GM10248 (cell line): ENCODE measurements around the gene MLLT10.

Source experiments
- CTCF ChIA-PET: fragments of 300-600 bp; sonication (Branson Sonifier 250); formaldehyde crosslinking; extraction: SDS; loops from one replicate; lab custom pipeline; 2021; ENCODE audit warnings: antibody characterized with exemption; lab: Yijun Ruan, JAX
- POLR2A ChIA-PET: fragments of 350-650 bp; sonication (Branson Sonifier 250); formaldehyde crosslinking; extraction: SDS; loops from one replicate; lab custom pipeline; 2020; ENCODE audit warnings: antibody characterized with exemption; lab: Yijun Ruan, JAX
- DNase-seq: peaks from one replicate; pipeline ENCODE4 v3.0.0; 2012; ENCODE audit errors: extremely low spot score
- CTCF ChIP-seq: IDR thresholded peaks from 2 replicates; pipeline ENCODE4 v1.5.1; 2012; ENCODE audit warnings: mild to moderate bottlenecking, low read depth; ENCODE audit errors: extremely low read depth, missing control alignments, control extremely low read depth

MLLT10 gene

GRCh38 chr10:21599582-21599981, 65.5 kb downstream of the MLLT10 start:
- CTCF ChIA-PET, result no interaction called here
- TF ChIP-seq CTCF, result no peak
- DNase-seq, result no peak
- POLR2A ChIA-PET, result no interaction called here

- CTCF ChIA-PET, result no interaction called here
- POLR2A ChIA-PET, result no interaction called here
- no peak for TF ChIP-seq CTCF
- DNase-seq, result no peak
Observed at GRCh38 chr10:21600804-21601433, 66.9 kb downstream of the MLLT10 start.

GRCh38 chr10:21602313-21602712, 68.3 kb downstream of the MLLT10 start:
- ChIA-PET CTCF (no interaction called here), POLR2A (no interaction called here)
- DNase-seq, result no peak
- no peak for TF ChIP-seq CTCF

- TF ChIP-seq CTCF, result no peak
- POLR2A ChIA-PET, result no interaction called here
Observed at GRCh38 chr10:21603721-21604120, 69.7 kb downstream of the MLLT10 start.

GRCh38 chr10:21604651-21605050, 70.6 kb downstream of the MLLT10 start:
- CTCF ChIA-PET, result no interaction called here
- TF ChIP-seq CTCF, result no peak
- no peak for DNase-seq
- POLR2A ChIA-PET, result no interaction called here

More at GRCh38 chr10:21603721-21604120, 69.7 kb downstream of the MLLT10 start:
- CTCF ChIA-PET, result no interaction called here
- DNase-seq, result no peak

GRCh38 chr10:21607907-21608306, 73.9 kb downstream of the MLLT10 start:
- POLR2A ChIA-PET, result no interaction called here
- no peak for TF ChIP-seq CTCF
- DNase-seq, result no peak
- CTCF ChIA-PET, result interaction anchor here (1.7 kb wide), 1 partner anchor 15 kb away, joined by 6 read pairs; no protein-coding TSS in a partner anchor
